ENCODE data around the gene LINC00632. TPM values are rescaled to one million over a fixed set of nuclear protein-coding genes. Genes with fewer than 3 reads are reported as not detected.

Gene LINC00632
- total RNA-seq, 3 donors from 2014 or later, result 0.38 to 1.4 (median 0.48) TPM

DNA sequence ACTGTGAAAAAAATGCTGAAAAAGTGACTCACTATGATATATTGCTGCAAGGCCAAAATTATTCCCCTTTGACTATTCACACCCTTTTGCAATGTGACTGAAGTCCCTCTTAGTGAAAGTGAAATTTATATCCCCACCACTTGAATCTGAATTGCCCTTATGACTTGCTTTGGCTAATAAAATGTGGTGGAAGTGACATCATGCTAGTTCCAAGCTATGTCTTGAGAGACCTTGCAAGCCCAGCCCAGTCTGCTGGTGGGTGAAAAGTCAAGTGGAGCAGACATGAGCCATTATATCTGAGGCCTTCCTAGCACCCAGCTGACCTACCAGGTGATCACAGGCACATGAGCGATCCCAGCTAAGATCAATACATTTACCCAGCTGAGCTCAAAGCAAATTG is 94.7 kb downstream of the LINC00632 start:
- no peak for DNase-seq
- no peak for ATAC-seq
- no peaks in the 10 kb centered on the region for H3K27me3 Mint-ChIP-seq (ENCODE audit: low read depth)

GRCh38 chrX:140815868-140816267 is 106.3 kb downstream of the LINC00632 start:
- H3K4me3 Mint-ChIP-seq, result no peak overlapping the region
- H3K9me3 Mint-ChIP-seq, result peaks cover 10% of the 10 kb centered on the region
- H3K4me1 Mint-ChIP-seq (ENCODE audit: low read depth), result no peaks in the 10 kb centered on the region
- no peaks in the 10 kb centered on the region for H3K27me3 Mint-ChIP-seq (ENCODE audit: low read depth)
- no peak for DNase-seq
- no peaks in the 10 kb centered on the region for H3K36me3 Mint-ChIP-seq (ENCODE audit: insufficient read depth)
- no peak for ATAC-seq

More for the DNA sequence above, 94.7 kb downstream of the LINC00632 start:
- H3K36me3 Mint-ChIP-seq (ENCODE audit: insufficient read depth), result no peaks in the 10 kb centered on the region
- H3K4me3 Mint-ChIP-seq, result no peak overlapping the region
- H3K9me3 Mint-ChIP-seq, result peaks cover 4% of the 10 kb centered on the region
- H3K4me1 Mint-ChIP-seq (ENCODE audit: low read depth), result no peaks in the 10 kb centered on the region

GRCh38 chrX:140817943-140818342 is 108.4 kb downstream of the LINC00632 start:
- Mint-ChIP-seq H3K9me3 (peaks cover 10% of the 10 kb centered on the region), H3K36me3 (ENCODE audit: insufficient read depth) (no peaks in the 10 kb centered on the region), H3K4me3 (no peak overlapping the region), H3K27me3 (ENCODE audit: low read depth) (no peaks in the 10 kb centered on the region), H3K4me1 (ENCODE audit: low read depth) (no peaks in the 10 kb centered on the region)
- DNase-seq (no peak), ATAC-seq (no peak)

- Mint-ChIP-seq H3K4me1 (ENCODE audit: low read depth) (no peaks in the 10 kb centered on the region), H3K4me3 (no peak overlapping the region), H3K9me3 (no peaks in the 10 kb centered on the region), H3K36me3 (ENCODE audit: insufficient read depth) (no peaks in the 10 kb centered on the region), H3K27me3 (ENCODE audit: low read depth) (no peaks in the 10 kb centered on the region)
- DNase-seq (no peak), ATAC-seq (no peak)
Observed at GRCh38 chrX:140821280-140821679, 111.7 kb downstream of the LINC00632 start.

- Mint-ChIP-seq H3K36me3 (ENCODE audit: insufficient read depth) (no peaks in the 10 kb centered on the region), H3K9me3 (no peaks in the 10 kb centered on the region), H3K4me3 (no peak overlapping the region), H3K27me3 (ENCODE audit: low read depth) (no peaks in the 10 kb centered on the region), H3K4me1 (ENCODE audit: low read depth) (no peaks in the 10 kb centered on the region)
- DNase-seq (no peak), ATAC-seq (no peak)
Observed at GRCh38 chrX:140822184-140822583, 112.6 kb downstream of the LINC00632 start.

DNA sequence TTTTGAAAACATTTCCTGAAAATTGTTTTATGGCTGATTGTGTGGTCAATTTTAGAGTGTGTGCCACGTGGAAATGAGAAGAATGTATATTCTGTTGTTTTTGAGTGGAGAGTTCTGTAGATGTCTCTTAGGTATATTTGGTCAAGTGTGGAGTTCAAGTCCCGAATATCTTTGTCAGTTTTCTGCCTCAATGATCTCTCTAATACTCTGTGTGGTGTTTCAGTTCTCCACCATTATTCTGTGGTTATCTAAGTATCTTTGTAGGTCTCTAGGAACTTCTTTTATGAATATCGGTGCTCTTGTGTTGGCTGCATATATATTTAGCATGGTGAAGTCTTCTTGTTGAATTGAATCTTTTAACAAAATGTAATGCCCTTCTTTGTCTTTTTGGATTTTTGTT is 113.3 kb downstream of the LINC00632 start:
- H3K4me1 Mint-ChIP-seq (ENCODE audit: low read depth), result no peaks in the 10 kb centered on the region
- no peak overlapping the region for H3K4me3 Mint-ChIP-seq
- H3K36me3 Mint-ChIP-seq (ENCODE audit: insufficient read depth), result no peaks in the 10 kb centered on the region
- no peak for DNase-seq
- no peaks in the 10 kb centered on the region for H3K27me3 Mint-ChIP-seq (ENCODE audit: low read depth)
- no peak for ATAC-seq
- H3K9me3 Mint-ChIP-seq, result no peaks in the 10 kb centered on the region

DNA sequence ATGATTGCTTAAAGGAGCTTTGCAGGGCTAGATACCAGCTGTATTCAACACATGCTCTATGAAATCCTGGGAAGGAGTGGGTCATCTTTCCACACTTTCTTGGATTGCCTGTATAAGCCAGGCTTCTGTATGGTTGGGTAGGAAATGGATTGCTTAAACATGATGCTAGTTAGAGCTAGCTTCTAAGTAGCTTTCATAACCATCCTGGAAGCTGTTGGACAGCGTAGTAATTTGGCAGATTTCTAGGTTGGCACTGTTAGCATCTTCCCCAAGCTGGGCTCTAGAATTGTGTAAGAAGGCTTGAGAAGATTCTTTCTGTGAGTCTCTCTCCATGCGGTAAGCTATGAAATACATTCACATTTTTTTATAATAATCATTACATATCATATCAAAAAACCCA is 127.3 kb downstream of the LINC00632 start:
- no peak for DNase-seq
- H3K4me3 Mint-ChIP-seq, result no peak overlapping the region
- H3K36me3 Mint-ChIP-seq (ENCODE audit: insufficient read depth), result no peaks in the 10 kb centered on the region
- H3K4me1 Mint-ChIP-seq (ENCODE audit: low read depth), result no peaks in the 10 kb centered on the region
- no peak for ATAC-seq
- no peaks in the 10 kb centered on the region for H3K9me3 Mint-ChIP-seq
- H3K27me3 Mint-ChIP-seq (ENCODE audit: low read depth), result no peaks in the 10 kb centered on the region

Other genes starting within 250 kb of the LINC00632 start
- gene SOX3, start 204.7 kb upstream of the LINC00632 start, total RNA-seq, result not detected